HCT116 (cell line): ENCODE results near the gene LIN7C. TPM values are rescaled to one million over a fixed set of nuclear protein-coding genes. Genes with fewer than 3 reads are reported as not detected.

Experiments used
- ATAC-seq: fragments of 200-7000 bp; cut with Tn5 transposase; 2 replicates; pipeline ENCODE4 v1.9.1; 2020; ENCODE audit warnings: mild to moderate bottlenecking, moderate library complexity
- BruUV-seq: library from RNA; stranded (reverse); fragments of 400-500 nt; replicated peaks from 2 replicates; lab custom pipeline; 2021; lab: Mats Ljungman, UMichigan
- CTCF ChIA-PET: fragments of 300-600 bp; sonication (Branson Sonifier 250); formaldehyde crosslinking; loops from one replicate; lab custom pipeline; 2021; ENCODE audit warnings: antibody characterized with exemption; lab: Charles Lee
- POLR2A ChIA-PET: fragments of 300-600, 350-600 bp; sonication (Branson Sonifier 250); formaldehyde crosslinking; loops from one replicate; lab custom pipeline; 2021; ENCODE audit warnings: antibody characterized with exemption; lab: Charles Lee
- RAD21 ChIA-PET, 2 experiments: fragments of 300-600 bp; sonication (Branson Sonifier 250); formaldehyde crosslinking; loops; one replicate each; lab custom pipeline; 2023; ENCODE audit warnings: low total read pairs in 2 of 2; ENCODE audit not compliant: uncharacterized antibody in 2 of 2, unreplicated experiment in 2 of 2, low non-redundant PET in 1 of 2; lab: Charles Lee
- DNase-seq: peaks from one replicate; pipeline ENCODE4 v3.0.0-alpha.2; 2010; ENCODE audit warnings: low read depth, low spot score
- H2AFZ ChIP-seq: fragments of 200-600 bp; shearing (Covaris generic), sonication (generic); 2 replicates; pipeline ENCODE4 v1.6.1; 2017; ENCODE audit warnings: low read depth, mixed run types, mixed read lengths, antibody characterized with exemption, low read length; ENCODE audit not compliant: poor library complexity, severe bottlenecking
- H3K27ac ChIP-seq: 2 replicates; pipeline ENCODE4 v1.5.1; 2012; ENCODE audit warnings: low read depth, low read length
- H3K27me3 ChIP-seq: fragments of 200-600 bp; sonication (generic); 2 replicates; pipeline ENCODE4 v1.6.1; 2016; ENCODE audit warnings: mixed run types, low read length, mixed read lengths; ENCODE audit not compliant: insufficient read depth
- H3K36me3 ChIP-seq, 2 experiments: fragments of 200-500 bp in 1 of 2; fragments of 200-600 bp in 1 of 2; sonication (Bioruptor generic) in 1 of 2; sonication (generic) in 1 of 2; 2 replicates each; pipeline versions ENCODE4 v1.5.1 to v1.6.1; 2014 to 2016; ENCODE audit warnings: low read length in 2 of 2, inconsistent platforms in 1 of 2, mixed read lengths in 1 of 2, mixed run types in 1 of 2; ENCODE audit not compliant: insufficient read depth in 2 of 2, control insufficient read depth in 1 of 2
- H3K4me1 ChIP-seq, 2 experiments: fragments of 200-600 bp in 1 of 2; sonication (generic) in 1 of 2; 2 replicates each; pipeline versions ENCODE4 v1.5.1 to v1.6.1; 2012 to 2017; ENCODE audit warnings: low read length in 2 of 2, inconsistent platforms in 1 of 2, mild to moderate bottlenecking in 1 of 2, mixed read lengths in 1 of 2, mixed run types in 1 of 2, moderate library complexity in 1 of 2; ENCODE audit not compliant: insufficient read depth in 2 of 2, control insufficient read depth in 1 of 2
- H3K4me2 ChIP-seq: fragments of 200-600 bp; sonication (generic); 2 replicates; pipeline ENCODE4 v1.6.1; 2017; ENCODE audit warnings: mixed run types, low read length, mixed read lengths
- H3K4me3 ChIP-seq, 2 experiments: fragments of 200-600 bp in 1 of 2; sonication (generic) in 1 of 2; replicated peaks in 1 of 2; 2 replicates each; pipeline ENCODE4 v1.5.1; 2011 to 2016; ENCODE audit warnings: low read length in 2 of 2, control low read depth in 1 of 2, low read depth in 1 of 2, mild to moderate bottlenecking in 1 of 2, mixed read lengths in 1 of 2, mixed run types in 1 of 2
- H3K79me2 ChIP-seq: fragments of 200-600 bp; sonication (generic); 2 replicates; pipeline ENCODE4 v1.6.1; 2017; ENCODE audit warnings: mild to moderate bottlenecking, mixed run types, low read length, moderate library complexity, mixed read lengths; ENCODE audit not compliant: insufficient read depth
- H3K9ac ChIP-seq: fragments of 200-600 bp; sonication (generic); 2 replicates; pipeline ENCODE4 v1.6.1; 2016; ENCODE audit warnings: low read length, mixed read lengths
- H3K9me2 ChIP-seq: fragments of 200-600 bp; sonication (generic), shearing (Covaris generic); 2 replicates; pipeline ENCODE4 v1.6.1; 2017; ENCODE audit warnings: mixed run types, mild to moderate bottlenecking, moderate library complexity; ENCODE audit not compliant: insufficient read depth
- H3K9me3 ChIP-seq, 2 experiments: fragments of 200-500 bp in 1 of 2; fragments of 200-600 bp in 1 of 2; sonication (Bioruptor generic) in 1 of 2; sonication (generic) in 1 of 2; 2 replicates each; pipeline ENCODE4 v1.6.1; 2014 to 2017; ENCODE audit warnings: low read length in 2 of 2, mixed read lengths in 2 of 2, inconsistent platforms in 1 of 2, low read depth in 1 of 2, mild to moderate bottlenecking in 1 of 2, mixed run types in 1 of 2, moderate library complexity in 1 of 2; ENCODE audit not compliant: control insufficient read depth in 1 of 2, insufficient read depth in 1 of 2
- H4K20me1 ChIP-seq: fragments of 200-600 bp; sonication (generic), shearing (Covaris generic); 2 replicates; pipeline ENCODE4 v1.6.1; 2017; ENCODE audit warnings: mixed run types, mild to moderate bottlenecking, moderate library complexity; ENCODE audit not compliant: insufficient read depth
- ATF3 ChIP-seq: IDR thresholded peaks from 2 replicates; pipeline ENCODE4 v1.6.1; 2012
- CBX3 ChIP-seq: IDR thresholded peaks from 2 replicates; pipeline ENCODE4 v1.6.1; 2012; ENCODE audit warnings: low read depth
- EZH2 ChIP-seq: fragments of 200-600 bp; sonication (generic); IDR thresholded peaks from 2 replicates; pipeline ENCODE4 v1.6.1; 2017; ENCODE audit warnings: antibody characterized with exemption, mixed run types
- EZH2phosphoT487 ChIP-seq: fragments of 200-600 bp; IDR thresholded peaks from 2 replicates; pipeline ENCODE4 v1.6.1; 2018; ENCODE audit warnings: antibody characterized with exemption, borderline replicate concordance
- FOSL1 ChIP-seq: IDR thresholded peaks from 2 replicates; pipeline ENCODE4 v1.6.1; 2012; ENCODE audit warnings: low read depth
- MAX ChIP-seq: IDR thresholded peaks from 2 replicates; pipeline ENCODE4 v1.6.1; 2012
- POLR2AphosphoS5 ChIP-seq: IDR thresholded peaks from 2 replicates; pipeline ENCODE4 v1.6.1; 2011; ENCODE audit warnings: mild to moderate bottlenecking, low read depth, low read length, moderate library complexity
- REST ChIP-seq: IDR thresholded peaks from 2 replicates; pipeline ENCODE4 v1.6.1; 2012; ENCODE audit warnings: low read depth
- TCF7L2 ChIP-seq: IDR thresholded peaks from 2 replicates; pipeline ENCODE4 v1.7.0; 2011; ENCODE audit warnings: borderline replicate concordance, inconsistent platforms; ENCODE audit not compliant: insufficient read depth, insufficient read length; ENCODE audit errors: extremely low read depth
- ZNF274 ChIP-seq: fragments of 200-500 bp; sonication (Bioruptor generic); IDR thresholded peaks from 2 replicates; pipeline ENCODE4 v1.6.1; 2014; ENCODE audit warnings: mild to moderate bottlenecking, low read depth, low read length, inconsistent platforms
- intact Hi-C: fragments of 100-400 bp; cut with micrococcal nuclease; formaldehyde crosslinking; loops from 2 replicates; pipeline ENCODE4 v1.10.0; 2022
- total RNA-seq: library from RNA; stranded (reverse); gene quantifications from one replicate; pipeline ENCODE4 v1.2.1, GENCODE V29; 2021; ENCODE audit not compliant: unreplicated experiment

Gene LIN7C
- total RNA-seq, 1 experiment from 2014 or later: 48.2 TPM

GRCh38 chr11:27525824-27526516 is 19.4 kb upstream of the LIN7C start:
- TF ChIP-seq EZH2 (no peak), MAX (no peak), FOSL1 (no peak), POLR2AphosphoS5 (no peak), TCF7L2 (no peak), EZH2phosphoT487 (no peak), ZNF274 (no peak), ATF3 (no peak), CBX3 (no peak), REST (no peak)
- Histone ChIP-seq H3K27me3 (no peaks in the 10 kb centered on the region), H3K4me3 (no peak overlapping the region), H3K4me1 (peaks cover 5 to 8% of the 10 kb centered on the region in 2 experiments), H2AFZ (no peak overlapping the region), H3K27ac (no peak overlapping the region), H3K9ac (no peak overlapping the region), H3K79me2 (no peaks in the 10 kb centered on the region), H3K9me2 (no peaks in the 10 kb centered on the region; the same call in 1 of the 2 replicates), H3K9me3 (no peaks in the 10 kb centered on the region), H3K4me2 (no peak overlapping the region), H3K36me3 (no peaks in the 10 kb centered on the region), H4K20me1 (no peaks in the 10 kb centered on the region)
- POLR2A ChIA-PET: no interaction called here
- CTCF ChIA-PET: no interaction called here
- RAD21 ChIA-PET: no interaction called here
- ATAC-seq (no peak), DNase-seq (no peak)
- BruUV-seq: no TSS peak
- intact Hi-C loops: no loop called here
